Measurements from ENCODE around the gene UAP1L1.
"Not testable (repeated sequence)": the region's sequence is repeated elsewhere in the genome, so short reads cannot be mapped to it uniquely, and the experiment has no call there.

Gene UAP1L1, protein sequence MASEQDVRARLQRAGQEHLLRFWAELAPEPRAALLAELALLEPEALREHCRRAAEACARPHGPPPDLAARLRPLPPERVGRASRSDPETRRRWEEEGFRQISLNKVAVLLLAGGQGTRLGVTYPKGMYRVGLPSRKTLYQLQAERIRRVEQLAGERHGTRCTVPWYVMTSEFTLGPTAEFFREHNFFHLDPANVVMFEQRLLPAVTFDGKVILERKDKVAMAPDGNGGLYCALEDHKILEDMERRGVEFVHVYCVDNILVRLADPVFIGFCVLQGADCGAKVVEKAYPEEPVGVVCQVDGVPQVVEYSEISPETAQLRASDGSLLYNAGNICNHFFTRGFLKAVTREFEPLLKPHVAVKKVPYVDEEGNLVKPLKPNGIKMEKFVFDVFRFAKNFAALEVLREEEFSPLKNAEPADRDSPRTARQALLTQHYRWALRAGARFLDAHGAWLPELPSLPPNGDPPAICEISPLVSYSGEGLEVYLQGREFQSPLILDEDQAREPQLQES

GRCh38 chr9:137077010-137077747, at the start of gene UAP1L1:
Gene UAP1L1, plus strand, starts transcription at chr9:137077517. Its CDS starts 16 bp downstream, at chr9:137077533.
- no peaks in the 10 kb centered on the region for H3K36me3 ChIP-seq (ENCODE audit: control insufficient read depth, insufficient read depth, low read length)
- H3K4me1 ChIP-seq (ENCODE audit: control insufficient read depth, insufficient read depth, low read length), result peaks cover 33% of the 10 kb centered on the region
- H3K9me3 ChIP-seq (ENCODE audit: control insufficient read depth, low read length), result no peaks in the 10 kb centered on the region
- no peak within 1 kb of the TSS for H3K4me3 ChIP-seq (ENCODE audit: low read length)
- H3K27me3 ChIP-seq (ENCODE audit: control insufficient read depth, insufficient read depth, low read length), result no peaks in the 10 kb centered on the region
- peak within 1 kb of the TSS; percentile 34 for H3K9ac ChIP-seq (ENCODE audit: low read length)

- peak overlapping the region; percentile 64 for H3K9ac ChIP-seq (ENCODE audit: low read length)
These were observed 48.9 kb upstream of the UAP1L1 start for GRCh38 chr9:137028263-137029057.

GRCh38 chr9:137029058-137029936, 48.0 kb upstream of the UAP1L1 start:
- peak overlapping the region; percentile 15 for H3K4me3 ChIP-seq (ENCODE audit: low read length)
- H3K9ac ChIP-seq (ENCODE audit: low read length), result peak overlapping the region; percentile 64
- H3K9me3 ChIP-seq (ENCODE audit: control insufficient read depth, low read length), result no peaks in the 10 kb centered on the region
- H3K36me3 ChIP-seq (ENCODE audit: control insufficient read depth, insufficient read depth, low read length), result no peaks in the 10 kb centered on the region
- H3K27me3 ChIP-seq (ENCODE audit: control insufficient read depth, insufficient read depth, low read length), result no peaks in the 10 kb centered on the region
- peaks cover 48% of the 10 kb centered on the region for H3K4me1 ChIP-seq (ENCODE audit: control insufficient read depth, insufficient read depth, low read length)

More at GRCh38 chr9:137028263-137029057, 48.9 kb upstream of the UAP1L1 start:
- Histone ChIP-seq H3K4me1 (ENCODE audit: control insufficient read depth, insufficient read depth, low read length) (peaks cover 48% of the 10 kb centered on the region), H3K36me3 (ENCODE audit: control insufficient read depth, insufficient read depth, low read length) (no peaks in the 10 kb centered on the region), H3K27me3 (ENCODE audit: control insufficient read depth, insufficient read depth, low read length) (no peaks in the 10 kb centered on the region), H3K4me3 (ENCODE audit: low read length) (peak overlapping the region; percentile 46), H3K9me3 (ENCODE audit: control insufficient read depth, low read length) (no peaks in the 10 kb centered on the region)

- peaks cover 56% of the 10 kb centered on the region for H3K4me1 ChIP-seq (ENCODE audit: control insufficient read depth, insufficient read depth, low read length)
- no peak overlapping the region for H3K9ac ChIP-seq (ENCODE audit: low read length)
These were observed 47.3 kb upstream of the UAP1L1 start for GRCh38 chr9:137030006-137030405.

DNA sequence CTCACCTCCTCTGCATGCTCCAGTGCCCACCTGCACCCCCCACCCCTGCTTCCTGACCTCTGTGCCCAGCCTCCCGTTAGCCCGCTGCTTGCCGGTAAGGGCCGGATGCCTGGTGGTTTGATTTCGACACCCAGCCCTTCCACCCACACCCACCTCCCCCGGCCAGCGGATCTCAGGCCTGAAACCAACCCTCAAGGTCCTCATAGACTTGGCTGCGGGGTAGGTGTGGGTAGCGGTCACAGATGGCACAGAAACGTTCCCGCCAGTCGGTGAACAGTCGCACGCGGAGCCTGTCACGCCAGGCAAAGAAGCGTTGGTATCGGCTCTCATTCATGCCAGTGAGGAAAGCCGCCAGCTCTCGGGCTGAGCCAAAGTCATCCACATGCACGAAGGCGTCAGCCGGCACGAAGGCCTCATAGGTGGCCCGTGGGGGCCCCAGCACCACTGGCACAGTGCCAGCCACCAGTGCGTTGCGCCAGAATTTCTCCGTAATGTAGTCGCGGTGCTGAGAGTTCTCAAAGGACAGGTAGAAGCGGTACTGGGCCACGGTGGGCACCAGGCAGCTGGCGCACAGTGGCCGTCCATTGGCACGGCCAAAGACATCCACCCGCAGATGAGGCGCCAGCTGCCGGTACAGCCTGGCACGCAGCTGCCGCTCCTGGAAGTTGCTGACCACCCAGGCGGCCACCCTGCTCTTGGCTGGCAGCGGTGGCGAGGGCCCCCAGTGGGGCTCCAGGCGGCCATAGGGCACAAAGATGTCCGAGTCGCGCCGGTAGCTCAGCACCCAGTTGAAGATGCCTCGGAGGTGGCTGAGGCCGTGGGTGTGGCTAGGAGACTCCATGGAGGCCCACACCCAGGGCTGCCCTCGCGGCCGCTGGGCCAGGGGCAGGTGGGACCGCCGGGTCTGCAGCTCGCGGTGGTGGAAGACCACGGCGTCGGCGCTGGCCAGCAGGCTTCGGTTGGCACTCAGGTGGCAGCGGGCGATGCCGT, 46.5 kb upstream of the UAP1L1 start:
- no peak overlapping the region for H3K4me3 ChIP-seq (ENCODE audit: low read length)
- H3K36me3 ChIP-seq (ENCODE audit: control insufficient read depth, insufficient read depth, low read length), result no peaks in the 10 kb centered on the region
- peaks cover 8% of the 10 kb centered on the region for H3K27me3 ChIP-seq (ENCODE audit: control insufficient read depth, insufficient read depth, low read length)
- peaks cover 53% of the 10 kb centered on the region for H3K4me1 ChIP-seq (ENCODE audit: control insufficient read depth, insufficient read depth, low read length)
- no peaks in the 10 kb centered on the region for H3K9me3 ChIP-seq (ENCODE audit: control insufficient read depth, low read length)
- no peak overlapping the region for H3K9ac ChIP-seq (ENCODE audit: low read length)

More at GRCh38 chr9:137030006-137030405, 47.3 kb upstream of the UAP1L1 start:
- Histone ChIP-seq H3K4me3 (ENCODE audit: low read length) (no peak overlapping the region), H3K27me3 (ENCODE audit: control insufficient read depth, insufficient read depth, low read length) (peaks cover 4% of the 10 kb centered on the region), H3K36me3 (ENCODE audit: control insufficient read depth, insufficient read depth, low read length) (no peaks in the 10 kb centered on the region), H3K9me3 (ENCODE audit: control insufficient read depth, low read length) (no peaks in the 10 kb centered on the region)

DNA sequence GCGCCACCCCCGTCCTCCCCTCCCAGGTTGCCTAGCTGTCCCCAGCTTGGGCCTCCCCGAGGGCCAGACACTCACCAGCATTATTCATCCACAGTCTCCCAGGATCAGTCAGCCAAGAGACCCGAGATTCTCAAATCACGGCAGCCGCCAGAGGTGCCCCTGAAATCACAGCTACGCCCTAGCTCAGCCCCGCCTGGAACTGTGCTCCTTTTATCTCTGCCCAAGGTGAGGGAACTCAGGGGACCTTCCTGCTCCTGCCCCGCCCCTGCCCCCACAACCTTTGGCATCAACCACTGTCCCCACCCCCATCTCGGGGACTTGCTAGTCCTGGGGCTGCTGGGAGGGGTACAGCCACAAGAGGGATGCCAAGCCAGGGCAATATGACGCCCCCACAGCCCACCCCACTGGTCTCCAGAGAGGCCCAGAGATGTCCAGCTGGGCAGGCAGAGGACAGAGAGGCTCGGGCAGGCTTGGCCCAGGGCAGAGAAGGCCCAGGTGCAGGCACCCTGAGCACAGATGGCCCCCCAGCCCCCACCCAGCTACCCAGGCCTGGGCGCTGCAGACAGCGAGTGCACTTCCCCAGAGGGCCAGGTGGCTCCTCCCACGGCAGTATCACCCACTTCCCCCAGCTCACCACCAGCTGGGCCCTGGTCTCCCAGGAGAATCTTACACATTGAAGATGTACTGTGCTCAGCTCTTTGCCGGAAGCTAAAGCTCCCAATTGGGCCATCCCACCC, 45.2 kb upstream of the UAP1L1 start, which contains the start of gene FUT7:
Gene FUT7 (minus strand): TSS at position 185 of the 737 bp plus-strand sequence. CDS start 97 bp downstream, at position 88.
- no peak within 1 kb of the TSS for H3K4me3 ChIP-seq (ENCODE audit: low read length)
- no peak within 1 kb of the TSS for H3K9ac ChIP-seq (ENCODE audit: low read length)
- H3K4me1 ChIP-seq (ENCODE audit: control insufficient read depth, insufficient read depth, low read length), result peaks cover 42% of the 10 kb centered on the region
- no peaks in the 10 kb centered on the region for H3K36me3 ChIP-seq (ENCODE audit: control insufficient read depth, insufficient read depth, low read length)
- peaks cover 9% of the 10 kb centered on the region for H3K27me3 ChIP-seq (ENCODE audit: control insufficient read depth, insufficient read depth, low read length)
- H3K9me3 ChIP-seq (ENCODE audit: control insufficient read depth, low read length), result no peaks in the 10 kb centered on the region

GRCh38 chr9:137032858-137033257, 44.5 kb upstream of the UAP1L1 start:
- H3K36me3 ChIP-seq (ENCODE audit: control insufficient read depth, insufficient read depth, low read length), result no peaks in the 10 kb centered on the region
- no peak overlapping the region for H3K9ac ChIP-seq (ENCODE audit: low read length)

DNA sequence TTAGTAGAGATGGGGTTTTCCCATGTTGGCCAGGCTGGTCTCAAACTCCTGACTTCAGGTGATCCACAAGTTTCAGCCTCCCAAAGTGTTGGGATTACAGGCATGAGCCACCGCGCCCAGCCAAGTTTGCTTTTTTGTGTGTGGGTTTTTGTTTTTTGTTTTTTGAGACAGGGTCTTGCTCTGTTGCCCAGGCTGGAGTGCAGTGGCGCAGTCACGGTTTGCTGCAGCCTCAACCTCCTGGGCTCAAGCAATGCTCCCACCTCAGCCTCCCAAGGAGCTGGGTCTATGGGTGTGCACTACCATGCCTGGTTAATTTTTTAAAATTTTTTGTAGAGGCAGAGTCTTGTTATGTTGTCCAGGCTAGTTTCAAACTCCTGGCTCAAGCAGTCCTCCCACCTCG, 43.8 kb upstream of the UAP1L1 start:
- not testable (repeated sequence) for H3K27me3 ChIP-seq (ENCODE audit: control insufficient read depth, insufficient read depth, low read length); H3K4me3 ChIP-seq (ENCODE audit: low read length); H3K9me3 ChIP-seq (ENCODE audit: control insufficient read depth, low read length); H3K36me3 ChIP-seq (ENCODE audit: control insufficient read depth, insufficient read depth, low read length); H3K9ac ChIP-seq (ENCODE audit: low read length)
- peaks cover 35% of the 10 kb centered on the region for H3K4me1 ChIP-seq (ENCODE audit: control insufficient read depth, insufficient read depth, low read length)

More at GRCh38 chr9:137032858-137033257, 44.5 kb upstream of the UAP1L1 start:
- no peaks in the 10 kb centered on the region for H3K9me3 ChIP-seq (ENCODE audit: control insufficient read depth, low read length)
- H3K4me3 ChIP-seq (ENCODE audit: low read length), result no peak overlapping the region
- peaks cover 9% of the 10 kb centered on the region for H3K27me3 ChIP-seq (ENCODE audit: control insufficient read depth, insufficient read depth, low read length)
- peaks cover 37% of the 10 kb centered on the region for H3K4me1 ChIP-seq (ENCODE audit: control insufficient read depth, insufficient read depth, low read length)

- Histone ChIP-seq H3K4me1 (ENCODE audit: control insufficient read depth, insufficient read depth, low read length) (peaks cover 28% of the 10 kb centered on the region), H3K36me3 (ENCODE audit: control insufficient read depth, insufficient read depth, low read length) (no peaks in the 10 kb centered on the region), H3K27me3 (ENCODE audit: control insufficient read depth, insufficient read depth, low read length) (peaks cover 9% of the 10 kb centered on the region), H3K4me3 (ENCODE audit: low read length) (no peak overlapping the region), H3K9me3 (ENCODE audit: control insufficient read depth, low read length) (no peaks in the 10 kb centered on the region), H3K9ac (ENCODE audit: low read length) (peak overlapping the region; percentile 28)
These were observed 43.1 kb upstream of the UAP1L1 start for GRCh38 chr9:137034039-137034708.
